Inflammatory macrophage (primary cell): ENCODE measurements around the gene BPI.
"Not testable (repeated sequence)": the region's sequence is repeated elsewhere in the genome, so short reads cannot be mapped to it uniquely, and the experiment has no call there.

Experiments
- DNase-seq, 2 donors: peaks; one replicate each; pipeline ENCODE4 v3.0.0-alpha.2; 2020 to 2022

BPI gene

DNA sequence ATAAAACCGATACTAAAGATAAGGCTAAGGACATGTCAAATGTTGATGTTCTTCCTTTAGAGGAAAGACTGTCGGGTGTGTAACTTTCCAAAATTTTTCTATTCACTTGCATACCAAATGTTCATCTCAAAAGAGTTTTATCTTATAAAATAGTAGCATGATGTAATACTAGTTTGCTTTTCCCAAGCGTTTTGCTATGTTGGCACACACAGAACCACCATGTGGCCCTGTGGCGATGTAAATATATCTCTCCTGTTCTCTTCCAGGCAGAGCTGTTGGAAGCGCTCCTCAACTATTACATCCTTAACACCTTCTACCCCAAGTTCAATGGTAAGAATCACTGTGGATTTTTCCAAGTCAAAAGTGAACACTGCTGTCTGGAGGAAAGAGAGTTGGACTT, 68.8 kb downstream of the BPI start:
- DNase-seq: no peak

GRCh38 chr20:38373231-38373867, 69.4 kb downstream of the BPI start:
- DNase-seq: no peak

DNA sequence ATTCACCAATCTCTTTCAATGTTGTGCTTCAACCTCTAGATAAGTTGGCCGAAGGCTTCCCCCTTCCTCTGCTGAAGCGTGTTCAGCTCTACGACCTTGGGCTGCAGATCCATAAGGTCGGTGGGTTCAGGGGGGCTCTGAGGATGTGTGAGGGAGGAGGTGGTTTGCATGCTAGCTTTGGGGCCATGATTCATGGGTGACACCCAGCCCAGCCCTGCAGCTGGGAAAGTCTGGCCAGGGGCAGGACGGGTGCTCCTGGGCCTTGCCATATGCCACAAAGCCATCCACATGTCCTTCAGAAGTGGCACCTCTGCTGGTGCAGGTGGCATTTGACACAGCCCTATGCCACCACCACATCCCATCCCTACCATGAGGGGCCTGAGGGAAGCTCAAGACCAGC, 69.9 kb downstream of the BPI start:
- DNase-seq: no peak

GRCh38 chr20:38377039-38377685, 73.2 kb downstream of the BPI start:
- no peak for DNase-seq

DNA sequence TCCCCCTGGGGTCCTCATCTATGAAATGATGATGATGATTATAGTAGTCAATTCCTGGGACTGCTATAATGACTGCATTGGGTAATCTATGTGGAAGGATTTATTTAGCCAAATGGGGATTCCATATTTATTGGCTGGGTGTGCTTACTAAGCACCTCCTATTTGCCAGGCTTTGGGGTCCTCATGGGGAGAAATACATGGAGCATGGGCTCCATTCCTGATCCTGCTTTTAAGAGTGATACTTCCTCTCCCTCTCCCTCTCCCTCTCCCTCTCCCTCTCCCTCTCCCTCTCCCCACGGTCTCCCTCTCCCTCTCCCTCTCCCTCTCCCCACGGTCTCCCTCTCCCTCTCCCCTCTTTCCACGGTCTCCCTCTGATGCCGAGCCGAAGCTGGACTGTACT, 73.9 kb downstream of the BPI start:
- DNase-seq: not testable (repeated sequence)

- DNase-seq: no peak
These were observed 79.2 kb downstream of the BPI start for GRCh38 chr20:38383147-38383546.

GRCh38 chr20:38386004-38386403, 82.0 kb downstream of the BPI start:
- DNase-seq: no peak

DNA sequence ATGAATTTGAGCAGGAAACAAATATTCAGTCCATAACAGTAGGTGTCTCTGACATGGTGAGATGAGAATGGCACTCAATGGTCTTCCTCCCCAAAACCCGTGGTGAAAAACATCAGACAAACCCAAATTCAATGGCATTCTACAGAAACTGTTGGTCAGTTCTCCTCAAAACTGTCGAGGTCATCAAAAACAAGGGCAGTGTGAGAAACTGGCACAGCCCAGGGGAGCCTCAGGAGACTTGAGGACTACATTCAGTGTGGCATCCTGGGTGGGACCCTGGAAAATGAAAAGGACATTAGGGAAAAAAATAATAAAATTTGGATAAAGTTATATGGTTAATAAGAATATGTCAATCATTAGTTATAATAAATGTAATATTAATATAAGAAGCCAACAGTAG, 82.9 kb downstream of the BPI start:
- DNase-seq: no peak
